Stimulated activated effector memory CD8-positive, alpha-beta T cell treated with anti-CD3 and anti-CD28 coated beads, Interleukin-12 subunit alpha, Interleukin-12 subunit beta, amount 100 ng/mL, for 72 hours (primary cell): ENCODE results near the gene HOXA13.

Experiments used
- ATAC-seq: fragments of 150-1000 bp; cut with Tn5 transposase; 2 replicates; pipeline ENCODE4 v1.10.0; 2021
- DNase-seq, 2 donors: peaks; one replicate each; pipeline ENCODE4 v3.0.0; 2021 to 2022; ENCODE audit warnings: low spot score in 2 of 2
- H3K27ac Mint-ChIP-seq: one replicate; pipeline ENCODE4 v1.8.0; 2022; ENCODE audit warnings: mild to moderate bottlenecking, mixed read lengths
- H3K36me3 Mint-ChIP-seq: one replicate; pipeline ENCODE4 v1.8.0; 2022; ENCODE audit warnings: mild to moderate bottlenecking, mixed read lengths
- H3K4me1 Mint-ChIP-seq: one replicate; pipeline ENCODE4 v1.8.0; 2022; ENCODE audit warnings: mixed read lengths
- H3K4me3 Mint-ChIP-seq: one replicate; pipeline ENCODE4 v1.8.0; 2022; ENCODE audit warnings: mild to moderate bottlenecking, mixed read lengths
- H3K9me3 Mint-ChIP-seq: one replicate; pipeline ENCODE4 v1.8.0; 2022; ENCODE audit warnings: mixed read lengths

HOXA13 gene

DNA sequence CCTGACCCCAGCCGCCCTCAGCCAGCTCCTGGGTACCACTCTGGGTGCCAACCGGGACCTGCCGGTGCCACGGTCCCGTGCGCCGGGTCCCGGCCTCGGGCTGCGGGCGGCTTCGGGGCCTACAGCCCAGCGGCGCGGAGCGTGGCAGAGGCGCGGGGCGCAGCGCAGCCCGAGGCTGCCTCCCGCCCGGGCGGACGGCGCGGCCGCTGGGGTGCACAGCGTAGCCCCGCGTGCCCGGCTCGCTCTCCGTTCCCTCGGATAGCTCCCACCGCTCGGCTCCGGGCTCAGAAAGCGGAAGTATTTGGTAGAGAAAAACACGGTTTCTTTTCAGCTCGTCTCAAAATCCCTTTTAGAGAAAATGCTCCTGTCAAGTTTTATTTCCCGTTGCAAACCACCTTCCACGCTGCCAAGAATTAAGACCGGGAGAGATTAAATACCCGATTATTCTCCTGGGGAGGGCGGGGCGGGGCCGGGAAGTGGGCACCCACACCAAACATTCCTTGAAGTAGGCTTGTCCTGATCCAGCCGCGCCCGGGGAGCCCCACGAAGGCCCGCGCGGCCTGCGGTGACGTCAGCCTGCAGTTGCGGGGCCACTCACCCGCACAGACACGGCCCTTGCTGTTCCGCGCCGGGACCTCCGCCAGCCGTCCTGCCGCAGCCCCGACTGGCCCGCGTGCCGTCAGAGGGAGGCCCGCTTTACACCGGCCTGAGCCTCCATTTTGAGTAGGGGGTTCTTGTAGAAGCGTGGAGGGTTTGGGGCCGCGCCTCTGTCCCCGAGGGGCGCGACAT is 7.2 kb downstream of the HOXA13 start:
- no peaks in the 10 kb centered on the region for H3K9me3 Mint-ChIP-seq
- peak overlapping the region; percentile 42 for H3K4me3 Mint-ChIP-seq
- peak; percentile 57 for ATAC-seq
- H3K27ac Mint-ChIP-seq: no peak overlapping the region
- no peak for DNase-seq
- H3K4me1 Mint-ChIP-seq: peaks cover 23% of the 10 kb centered on the region
- no peaks in the 10 kb centered on the region for H3K36me3 Mint-ChIP-seq

DNA sequence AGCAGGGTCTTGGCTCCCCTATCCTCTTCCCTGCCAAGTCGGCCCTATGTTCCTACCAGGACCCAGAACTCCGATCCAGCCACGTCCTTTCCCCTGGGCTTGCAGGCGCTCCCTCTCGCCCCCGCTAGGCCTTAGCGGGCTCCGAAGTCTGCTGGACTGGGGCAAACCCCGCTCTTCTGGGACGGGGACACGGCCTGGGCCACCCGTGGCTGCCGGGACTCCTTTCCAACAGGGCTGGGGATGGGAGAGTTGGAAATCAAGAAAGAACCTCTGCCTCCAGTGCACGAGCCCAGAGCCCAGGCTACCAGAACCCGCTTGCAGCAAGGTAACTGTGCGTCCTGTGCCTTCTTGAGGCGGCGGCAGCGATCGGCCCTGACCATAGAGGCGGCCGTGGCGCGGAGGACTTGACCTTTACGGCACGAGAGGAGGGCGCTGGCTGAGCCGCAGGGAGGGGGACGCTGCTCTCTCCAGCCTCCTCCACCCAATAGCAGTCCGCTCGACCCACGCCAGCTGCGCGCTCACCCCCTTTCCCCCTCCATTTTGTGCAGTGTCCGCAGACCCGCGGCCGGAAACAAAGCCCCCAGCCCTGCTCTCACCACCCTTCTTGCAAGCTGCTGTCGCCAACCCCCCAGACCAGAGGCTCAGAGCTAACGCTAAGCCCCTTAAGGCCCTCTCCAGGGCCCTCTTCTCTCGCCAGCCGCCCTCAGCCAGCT is 7.9 kb downstream of the HOXA13 start:
- Mint-ChIP-seq H3K4me3 (peak overlapping the region; percentile 42), H3K27ac (no peak overlapping the region), H3K9me3 (no peaks in the 10 kb centered on the region), H3K36me3 (no peaks in the 10 kb centered on the region), H3K4me1 (peaks cover 28% of the 10 kb centered on the region)
- DNase-seq (no peak), ATAC-seq (no peak)

DNA sequence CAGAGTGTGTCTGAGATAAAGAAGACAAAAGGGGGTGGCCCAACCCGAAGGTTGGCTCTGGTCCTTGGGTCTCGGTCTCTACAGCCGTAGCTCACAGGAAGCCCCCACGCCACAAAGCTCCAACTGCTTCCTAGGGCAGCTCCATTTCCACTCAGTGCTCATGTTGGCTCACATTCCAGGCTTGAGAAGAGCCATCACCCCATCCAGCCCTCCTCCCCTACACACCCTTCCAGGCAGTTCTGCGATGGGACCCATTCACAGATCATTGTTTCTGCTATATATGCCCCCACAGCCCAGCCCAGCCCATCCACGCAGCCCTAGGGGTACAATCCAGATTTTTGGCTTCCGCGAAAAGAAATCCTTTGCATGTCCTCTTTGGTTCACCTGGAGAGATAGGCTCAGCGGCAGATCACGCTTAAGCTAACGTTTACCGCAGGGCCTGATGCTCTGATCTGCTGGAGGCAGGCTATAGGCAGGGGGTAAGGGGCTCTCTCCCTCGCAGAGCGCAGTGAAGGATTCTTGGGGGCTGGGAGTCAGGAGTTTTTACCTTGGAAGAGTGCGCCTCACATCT is 8.6 kb downstream of the HOXA13 start:
- ATAC-seq: no peak
- H3K9me3 Mint-ChIP-seq: no peaks in the 10 kb centered on the region
- DNase-seq: no peak
- H3K27ac Mint-ChIP-seq: no peak overlapping the region
- H3K4me1 Mint-ChIP-seq: peaks cover 31% of the 10 kb centered on the region
- H3K4me3 Mint-ChIP-seq: no peak overlapping the region
- H3K36me3 Mint-ChIP-seq: no peaks in the 10 kb centered on the region

DNA sequence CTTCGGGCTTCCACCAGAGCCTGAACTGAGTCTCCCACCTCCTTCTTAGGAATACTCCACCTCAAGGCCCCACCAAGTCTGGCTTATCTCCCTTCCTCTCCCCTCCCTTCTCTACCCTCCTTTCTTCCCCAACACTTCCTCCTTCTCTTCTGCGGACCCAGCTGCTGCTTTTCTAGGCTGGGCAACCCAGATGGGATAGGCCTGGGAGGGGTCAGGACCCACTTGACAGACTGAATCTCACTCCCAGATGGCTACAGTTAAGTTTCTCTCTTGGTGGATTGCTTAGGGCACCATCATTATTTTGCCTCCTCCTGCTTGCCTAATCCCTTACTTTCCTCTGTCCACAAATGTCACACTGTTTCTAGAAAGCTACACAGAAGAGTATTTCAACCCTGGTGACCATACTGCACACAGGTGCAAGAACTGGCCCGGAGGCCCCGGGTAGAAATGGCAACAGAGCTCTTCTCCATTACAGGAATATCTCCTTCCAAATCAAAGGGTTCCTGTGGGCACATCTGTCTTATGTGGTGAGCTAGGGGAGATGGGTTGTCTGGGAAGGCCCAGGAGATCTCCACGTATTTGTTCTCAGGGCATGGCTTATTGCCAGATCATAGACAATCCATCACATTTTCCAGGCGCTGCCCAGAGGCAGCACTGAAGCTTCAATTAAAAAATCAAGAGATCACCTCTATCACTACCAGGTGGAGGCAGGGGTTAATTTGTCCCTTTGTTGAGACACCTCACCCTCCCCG is 9.7 kb downstream of the HOXA13 start:
- Mint-ChIP-seq H3K4me1 (peaks cover 41% of the 10 kb centered on the region), H3K4me3 (peak overlapping the region; percentile 77), H3K27ac (peak overlapping the region; percentile 4), H3K9me3 (no peaks in the 10 kb centered on the region), H3K36me3 (peaks cover 4% of the 10 kb centered on the region)
- ATAC-seq: no peak
- DNase-seq: no peak

DNA sequence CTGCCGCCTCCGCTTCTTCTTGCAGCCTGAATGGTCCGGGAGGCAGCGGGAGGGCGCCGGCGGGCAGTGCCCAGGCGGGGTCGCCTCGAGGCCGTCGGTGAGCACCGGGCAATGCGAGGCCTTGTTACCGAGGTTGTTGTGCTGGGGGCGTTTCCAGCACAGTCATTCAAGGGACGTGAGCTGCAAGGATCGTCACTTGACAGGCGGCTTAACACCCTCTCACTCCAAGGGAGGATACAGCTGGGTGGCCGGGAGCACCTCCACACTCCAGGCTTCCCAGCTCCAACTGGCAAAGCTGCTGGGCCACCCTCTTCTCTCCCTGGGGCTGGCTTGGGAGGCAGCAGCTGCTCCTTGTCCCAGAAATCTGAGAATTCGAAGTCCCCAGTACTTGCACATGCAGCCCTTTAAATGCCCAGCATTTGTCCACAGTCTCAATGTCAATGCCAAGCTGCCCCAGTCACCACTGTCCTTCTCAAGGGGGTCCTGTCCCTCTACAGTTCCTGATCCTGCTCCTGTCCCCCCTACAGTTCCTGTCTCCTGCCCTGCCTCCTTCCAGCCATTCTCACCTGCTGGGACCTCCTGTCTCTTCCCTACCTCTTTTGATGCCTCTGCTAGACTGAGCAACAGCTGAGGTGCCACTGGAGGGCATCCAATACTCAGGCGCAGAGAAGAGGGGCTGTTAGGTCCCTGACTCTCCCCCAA is 10.4 kb downstream of the HOXA13 start:
- H3K9me3 Mint-ChIP-seq: no peaks in the 10 kb centered on the region
- ATAC-seq: no peak
- H3K4me1 Mint-ChIP-seq: peaks cover 48% of the 10 kb centered on the region
- DNase-seq: no peak
- peaks cover 8% of the 10 kb centered on the region for H3K36me3 Mint-ChIP-seq
- H3K4me3 Mint-ChIP-seq: peak overlapping the region; percentile 77
- H3K27ac Mint-ChIP-seq: no peak overlapping the region

DNA sequence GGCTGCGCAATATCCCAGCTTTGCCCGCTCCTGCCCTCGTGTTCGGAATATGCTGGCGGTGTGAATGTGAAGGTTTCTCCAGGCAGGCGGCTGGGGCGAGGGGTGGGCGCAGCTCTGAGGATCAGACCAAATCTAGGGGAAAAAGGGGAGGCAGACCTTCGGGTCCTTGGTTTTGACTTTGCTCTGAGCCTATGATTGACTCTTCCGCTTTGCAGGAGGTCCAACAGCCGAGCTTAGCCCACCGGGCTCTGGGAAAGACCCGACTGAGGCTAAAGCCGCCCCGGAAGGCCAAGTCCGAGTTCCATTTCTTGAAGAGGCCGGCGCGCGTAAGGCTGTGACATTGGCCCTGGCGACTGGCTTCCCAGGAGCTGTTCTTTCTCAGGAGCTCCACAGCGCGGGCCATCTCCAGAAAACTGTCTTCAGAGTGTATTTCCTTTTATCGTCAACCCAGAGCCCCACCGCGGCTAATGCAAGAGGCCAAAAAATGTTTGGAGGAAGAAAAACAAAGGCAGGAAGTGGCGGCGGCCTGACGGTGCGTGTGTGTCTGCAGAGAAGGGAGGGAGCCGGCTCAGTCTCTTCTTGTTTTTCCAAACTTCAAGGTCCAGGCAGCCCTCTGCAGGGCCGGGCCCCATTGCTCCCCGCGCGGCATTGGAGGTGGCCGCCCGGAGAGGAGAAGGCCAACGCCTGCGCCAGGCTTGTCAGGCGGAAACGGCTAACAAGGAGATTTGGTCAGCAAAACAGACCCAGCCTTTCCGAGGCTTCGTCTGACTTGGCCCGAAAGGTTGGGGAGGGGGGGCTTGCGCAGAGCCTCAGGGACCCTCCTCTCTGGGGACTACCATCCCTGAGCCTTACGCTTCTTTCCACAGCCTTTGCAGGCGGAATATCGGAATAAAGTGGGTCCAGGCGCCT is 11.3 kb downstream of the HOXA13 start:
- Mint-ChIP-seq H3K9me3 (no peaks in the 10 kb centered on the region), H3K4me1 (peaks cover 48% of the 10 kb centered on the region), H3K27ac (no peak overlapping the region), H3K36me3 (peaks cover 8% of the 10 kb centered on the region), H3K4me3 (peak overlapping the region; percentile 77)
- no peak for DNase-seq
- no peak for ATAC-seq

DNA sequence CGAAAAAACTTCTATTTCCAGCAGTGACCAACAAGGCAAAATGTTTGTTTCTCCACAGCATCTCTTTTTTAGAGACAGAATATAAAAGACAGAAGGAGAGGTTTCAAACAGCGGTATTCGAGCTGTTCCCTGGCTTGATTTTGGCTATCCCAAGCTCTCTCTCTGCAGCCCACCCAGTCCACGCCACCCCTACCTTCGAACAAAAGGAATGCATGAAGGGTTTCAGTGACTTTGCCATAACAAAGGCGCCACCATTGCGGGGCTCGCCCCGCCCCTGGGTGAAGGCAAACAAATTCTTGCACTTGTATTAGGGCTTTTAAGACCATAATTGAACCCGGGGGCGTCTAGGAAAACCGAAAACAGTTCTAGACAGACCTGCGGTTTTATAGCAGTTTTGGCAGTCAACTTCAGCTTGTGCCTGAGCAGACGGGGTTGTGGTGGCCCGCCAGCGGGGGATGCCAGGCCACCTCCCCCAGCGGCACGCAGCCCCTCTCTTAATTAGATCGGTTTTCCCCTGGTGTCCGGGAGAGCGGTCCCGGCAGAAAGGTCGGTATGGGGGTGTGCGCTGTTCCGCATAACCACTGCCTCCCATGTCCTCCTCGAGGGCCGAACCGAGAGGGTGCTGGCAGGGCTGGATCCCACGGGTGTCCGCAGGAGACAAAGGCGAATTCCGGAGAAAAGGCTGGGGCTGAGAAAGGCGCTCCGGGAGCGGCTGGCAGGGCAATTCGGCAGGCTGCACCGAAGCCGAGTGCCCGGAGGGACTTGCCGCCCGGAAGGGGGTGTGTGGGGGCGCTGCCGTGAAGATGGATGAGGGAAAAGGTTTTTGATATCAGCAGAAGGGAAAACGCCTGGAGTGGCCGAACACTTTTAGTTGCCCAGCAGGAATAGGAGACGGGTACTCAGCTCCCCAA is 12.2 kb downstream of the HOXA13 start:
- ATAC-seq: no peak
- no peak overlapping the region for H3K27ac Mint-ChIP-seq
- H3K9me3 Mint-ChIP-seq: no peaks in the 10 kb centered on the region
- peaks cover 48% of the 10 kb centered on the region for H3K4me1 Mint-ChIP-seq
- peak overlapping the region; percentile 77 for H3K4me3 Mint-ChIP-seq
- H3K36me3 Mint-ChIP-seq: peaks cover 8% of the 10 kb centered on the region
- DNase-seq: no peak

DNA sequence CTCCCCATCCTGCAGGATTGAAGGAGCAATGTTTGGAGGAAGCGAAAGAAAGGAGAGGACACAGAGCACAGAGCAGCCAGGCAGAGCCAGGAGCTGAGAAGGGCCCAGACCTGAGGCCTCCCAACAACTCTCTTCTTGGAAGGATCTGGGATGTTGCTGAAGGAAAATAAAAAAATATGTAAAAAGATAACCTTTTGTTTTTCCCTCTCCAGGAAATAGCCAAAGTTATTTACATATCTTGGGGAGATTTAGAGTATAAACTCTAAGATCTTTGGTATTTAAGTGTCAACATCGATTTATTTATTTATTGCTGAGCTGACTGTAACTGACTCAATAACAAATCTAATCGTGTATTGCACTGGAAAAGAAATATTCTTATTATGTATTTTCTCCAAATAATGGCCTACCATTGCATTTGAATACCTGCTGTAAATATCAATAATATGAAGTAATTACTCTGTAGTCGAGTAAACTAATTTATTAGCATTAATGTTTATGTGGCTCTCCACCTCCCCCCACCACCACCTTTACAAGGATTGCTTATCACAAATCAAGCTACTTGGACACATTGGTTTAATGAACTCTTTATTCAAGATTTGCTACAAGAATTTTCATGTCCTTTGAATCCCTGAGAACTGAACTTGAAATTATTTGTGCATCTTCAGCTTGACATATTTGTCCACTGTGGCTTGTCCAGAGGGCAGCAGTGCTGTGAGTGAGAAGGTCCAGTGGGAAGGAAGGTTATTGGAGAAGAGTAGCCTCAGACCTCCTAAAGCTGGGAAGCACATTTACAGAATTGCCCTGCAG is 13.0 kb downstream of the HOXA13 start:
- peak overlapping the region; percentile 77 for H3K4me3 Mint-ChIP-seq
- H3K27ac Mint-ChIP-seq: no peak overlapping the region
- no peaks in the 10 kb centered on the region for H3K9me3 Mint-ChIP-seq
- peaks cover 48% of the 10 kb centered on the region for H3K4me1 Mint-ChIP-seq
- H3K36me3 Mint-ChIP-seq: peaks cover 8% of the 10 kb centered on the region
- ATAC-seq: no peak
- DNase-seq: no peak

DNA sequence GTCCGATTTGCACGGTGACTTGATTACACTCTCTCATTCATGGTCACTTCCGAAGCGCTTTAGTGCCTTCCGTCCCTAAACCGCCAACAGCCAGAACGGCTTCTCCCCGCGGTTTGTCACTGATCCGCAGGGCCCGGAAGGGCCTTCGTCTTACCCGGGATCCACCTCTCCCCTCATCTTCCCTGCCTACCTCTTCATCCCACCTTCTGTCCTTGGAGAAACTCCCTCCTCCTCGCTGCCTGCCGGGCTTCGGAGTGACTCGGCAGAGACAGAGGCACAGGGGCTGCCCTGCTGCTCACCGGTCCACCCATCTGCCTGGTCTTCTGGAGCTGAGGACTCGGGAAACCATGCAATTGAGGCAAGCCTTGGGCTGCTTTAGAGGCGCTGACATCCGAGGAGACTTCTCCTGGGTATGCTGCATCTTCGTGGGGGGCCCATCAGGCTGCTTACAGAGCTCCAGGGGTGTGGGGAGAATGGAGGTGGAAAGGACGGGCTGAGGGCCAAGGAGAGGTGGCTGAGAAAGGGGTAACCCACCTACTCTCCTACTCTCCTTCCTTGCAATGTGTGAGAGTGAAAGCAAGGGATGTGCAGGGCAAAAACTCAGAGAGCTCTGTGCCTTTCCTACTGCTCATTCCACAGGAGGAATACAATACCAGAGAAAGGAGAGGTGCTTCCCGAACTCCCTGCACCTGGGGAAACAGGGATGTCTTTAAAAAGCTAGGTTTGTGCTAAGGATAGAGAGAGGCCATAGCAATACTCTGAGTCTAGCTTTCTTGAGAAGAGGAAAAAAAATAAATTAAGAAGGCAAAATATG is 13.8 kb downstream of the HOXA13 start:
- Mint-ChIP-seq H3K4me1 (peaks cover 48% of the 10 kb centered on the region), H3K27ac (no peak overlapping the region)

DNA sequence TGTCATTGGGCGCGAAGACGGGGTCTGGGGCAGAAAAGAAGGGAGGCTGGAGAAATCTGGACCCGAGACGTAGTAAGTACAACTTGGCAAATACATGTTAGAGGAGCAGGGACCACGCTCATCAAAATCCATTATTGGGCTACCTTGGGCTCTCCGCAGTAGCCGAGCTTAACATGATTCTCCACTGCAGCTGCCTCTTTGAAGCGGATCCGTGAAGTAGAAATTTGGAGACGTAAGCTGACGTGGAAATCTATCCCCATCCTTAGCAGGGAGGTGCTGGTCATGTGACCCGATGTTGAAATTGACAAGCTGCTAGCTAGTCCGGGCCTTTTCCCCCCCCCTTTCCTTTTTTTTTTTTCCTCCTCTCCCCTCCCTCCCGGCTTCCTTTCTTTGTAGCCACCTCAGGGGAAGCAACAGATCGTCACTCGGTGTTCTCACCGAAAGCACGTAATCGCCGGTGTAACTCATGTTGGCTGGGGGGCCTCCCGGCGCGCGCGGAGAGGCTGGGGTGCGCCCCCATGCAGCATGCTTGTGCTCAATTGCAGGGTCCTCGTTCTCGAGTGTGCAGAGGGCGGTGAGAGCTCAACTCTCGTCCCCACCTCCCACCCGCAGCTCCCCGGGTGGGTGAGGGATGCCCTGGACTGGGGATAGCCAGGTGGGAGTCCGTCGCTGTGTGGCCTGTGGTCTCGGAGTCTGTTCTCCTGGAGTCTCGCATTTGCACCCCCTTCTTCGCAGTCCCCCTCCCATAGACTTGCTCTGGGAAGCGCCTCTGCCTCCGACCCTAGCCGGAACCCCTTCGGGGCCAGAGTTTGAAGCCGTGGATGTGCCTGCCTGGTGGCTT is 14.7 kb downstream of the HOXA13 start, which contains the start of gene HOXA11:
Gene HOXA11, minus strand, starts transcription at position 220 of the 841 bp plus-strand sequence. Its CDS starts 88 bp downstream, at position 132.
- DNase-seq (no peak), ATAC-seq (peak; percentile 20)
- no peak within 1 kb of the TSS for H3K27ac Mint-ChIP-seq
- H3K4me1 Mint-ChIP-seq: peaks cover 52% of the 10 kb centered on the region
- peaks cover 8% of the 10 kb centered on the region for H3K36me3 Mint-ChIP-seq
- no peaks in the 10 kb centered on the region for H3K9me3 Mint-ChIP-seq
- H3K4me3 Mint-ChIP-seq: peak within 1 kb of the TSS; percentile 81

More for the DNA sequence above, 13.8 kb downstream of the HOXA13 start:
- H3K36me3 Mint-ChIP-seq: peaks cover 8% of the 10 kb centered on the region
- no peaks in the 10 kb centered on the region for H3K9me3 Mint-ChIP-seq
- DNase-seq: no peak
- H3K4me3 Mint-ChIP-seq: peak overlapping the region; percentile 81
- ATAC-seq: no peak

DNA sequence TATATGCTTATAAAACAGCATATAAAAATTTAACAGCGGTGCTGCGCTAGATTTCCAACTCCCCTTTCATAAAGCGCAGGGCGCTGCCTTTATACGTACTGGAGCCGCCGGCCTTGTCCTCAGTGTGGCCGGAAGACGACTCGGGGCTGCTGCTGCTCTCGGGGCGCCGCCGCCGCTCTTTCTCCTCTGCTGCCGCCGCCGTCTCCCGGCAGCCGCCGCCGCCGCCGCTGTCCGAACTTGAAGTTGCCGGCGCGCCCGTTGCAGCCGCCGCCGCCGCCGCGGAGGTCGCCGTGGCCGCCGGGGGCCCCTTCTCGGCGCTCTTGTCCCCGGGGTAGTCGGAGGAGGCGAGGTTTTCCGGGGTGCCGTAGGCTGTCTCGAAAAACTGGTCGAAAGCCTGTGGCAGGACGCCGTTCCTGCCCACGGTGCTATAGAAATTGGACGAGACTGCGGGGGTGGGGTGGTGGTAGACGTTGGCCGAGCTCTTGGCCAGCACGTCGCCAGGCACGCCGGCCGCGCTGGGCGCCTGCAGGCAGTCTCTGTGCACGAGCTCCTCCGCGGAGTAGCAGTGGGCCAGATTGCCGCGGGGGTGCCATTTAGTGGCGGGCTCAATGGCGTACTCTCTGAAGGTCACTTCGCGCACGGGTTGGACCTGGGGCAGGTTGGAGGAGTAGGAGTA is 15.4 kb downstream of the HOXA13 start:
- peak; percentile 63 for ATAC-seq
- Mint-ChIP-seq H3K27ac (no peak overlapping the region), H3K36me3 (peaks cover 8% of the 10 kb centered on the region), H3K9me3 (no peaks in the 10 kb centered on the region), H3K4me1 (peaks cover 54% of the 10 kb centered on the region), H3K4me3 (peak overlapping the region; percentile 81)
- DNase-seq: peak in 1 of 2 donors; percentile 67
